Thymus (tissue), 11 donors: Measurements from ENCODE around the gene RBPJ. TPM values are rescaled to one million over a fixed set of nuclear protein-coding genes. Genes with fewer than 3 reads are reported as not detected.
A peak's percentile ranks its signal among the peaks of the same experiment; 100 is the strongest.

Source experiments
- DNase-seq, 9 donors: peaks; one replicate each; pipeline ENCODE4 v3.0.0-alpha.2; 2013; ENCODE audit warnings: low spot score in 9 of 9, low read depth in 6 of 9, missing footprints in 1 of 9
- H3K27ac ChIP-seq, 2 donors: one replicate each; pipeline ENCODE4 v1.5.1; 2013; ENCODE audit warnings: control low read depth in 1 of 2, low read depth in 1 of 2, low read length in 1 of 2, mild to moderate bottlenecking in 1 of 2, moderate library complexity in 1 of 2
- H3K27me3 ChIP-seq, 2 donors: one replicate each; pipeline ENCODE4 v1.5.1; 2013; ENCODE audit warnings: low read length in 1 of 2; ENCODE audit not compliant: control insufficient read depth in 2 of 2, insufficient read depth in 1 of 2
- H3K36me3 ChIP-seq, 2 donors: one replicate each; pipeline ENCODE4 v1.5.1; 2013; ENCODE audit warnings: low read length in 1 of 2, mild to moderate bottlenecking in 1 of 2, moderate library complexity in 1 of 2; ENCODE audit not compliant: control insufficient read depth in 2 of 2, insufficient read depth in 2 of 2
- H3K4me1 ChIP-seq, 2 donors: one replicate each; pipeline ENCODE4 v1.5.1; 2013; ENCODE audit warnings: low read length in 2 of 2; ENCODE audit not compliant: control insufficient read depth in 2 of 2, insufficient read depth in 2 of 2
- H3K4me3 ChIP-seq, 2 donors: one replicate each; pipeline ENCODE4 v1.5.1; 2013; ENCODE audit warnings: low read length in 2 of 2, control low read depth in 1 of 2, mild to moderate bottlenecking in 1 of 2
- H3K9me3 ChIP-seq, 2 donors: one replicate each; pipeline ENCODE4 v1.5.1; 2013; ENCODE audit warnings: low read length in 1 of 2, mild to moderate bottlenecking in 1 of 2; ENCODE audit not compliant: control insufficient read depth in 2 of 2, insufficient read depth in 1 of 2
- WGBS: extraction: QIAGEN DNeasy Blood & Tissue Kit; methylation state at CpG from one replicate; pipeline ENCODE4 v1.1.7; 2013; 5-methylcytosine and 5-hydroxymethylcytosine counted together
- polyA plus RNA-seq: library from polyadenylated mRNA; stranded (reverse); fragments of 200-250 nt; gene quantifications from one replicate; pipeline ENCODE4 v1.2.3, GENCODE V29; 2013
- total RNA-seq: library from RNA; stranded (reverse); fragments of 120-200 nt; gene quantifications from one replicate; pipeline ENCODE4 v1.2.4, GENCODE V29; 2013
- donor health status: healthy.

Gene RBPJ
- total and polyA plus RNA-seq, 2 donors = 42.1 to 46.8 TPM

DNA sequence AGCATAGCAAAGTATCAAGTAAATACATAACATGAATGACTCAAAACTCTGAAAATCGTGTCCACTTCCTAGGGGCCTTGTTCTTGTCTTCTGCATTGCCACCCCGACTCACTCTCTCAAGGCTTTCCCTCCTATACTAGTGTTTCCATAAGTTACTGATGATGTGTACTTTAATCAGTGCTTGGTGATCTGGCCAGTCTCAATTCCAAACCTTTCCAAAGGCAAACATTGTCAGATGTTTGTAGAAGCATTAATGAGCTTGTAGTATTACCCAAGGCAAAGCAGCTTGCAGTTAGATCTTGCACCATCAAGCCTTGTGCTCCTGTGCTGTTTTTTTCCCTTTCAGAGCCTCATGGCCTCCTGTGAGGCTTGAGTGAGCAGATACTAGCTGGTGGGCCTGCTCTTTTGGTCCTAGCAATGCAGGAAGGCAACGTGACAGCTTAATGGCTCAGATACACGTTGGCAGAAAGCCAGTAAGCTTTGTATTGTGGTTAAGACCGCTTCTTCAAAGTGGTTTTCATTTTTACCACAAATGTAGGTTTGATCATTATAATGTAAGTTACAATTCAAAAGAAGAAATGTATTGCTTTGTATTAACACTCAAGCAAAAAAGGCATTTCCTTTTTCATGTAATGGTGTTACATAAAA lies 51.8 kb downstream of the RBPJ start:
- H3K4me1 ChIP-seq = peaks cover 3 to 9% of the 10 kb centered on the region in 2 donors
- no peaks in the 10 kb centered on the region for H3K27me3 ChIP-seq
- no peak overlapping the region for H3K4me3 ChIP-seq
- H3K27ac ChIP-seq = no peak overlapping the region
- 37% methylated on average over 5 of the region's 5 CpGs for WGBS
- peak in 8 of 9 donors; percentile 19 to 74 (median 26) for DNase-seq
- no peaks in the 10 kb centered on the region for H3K36me3 ChIP-seq
- H3K9me3 ChIP-seq = no peaks in the 10 kb centered on the region

- DNase-seq = no peak
- WGBS = 98% methylated on average over 6 of the region's 6 CpGs
- H3K36me3 ChIP-seq = no peaks in the 10 kb centered on the region
- H3K27me3 ChIP-seq = no peaks in the 10 kb centered on the region
- H3K9me3 ChIP-seq = no peaks in the 10 kb centered on the region
- peaks cover 3 to 9% of the 10 kb centered on the region in 2 donors for H3K4me1 ChIP-seq
- H3K27ac ChIP-seq = no peak overlapping the region
- H3K4me3 ChIP-seq = no peak overlapping the region
These were observed 54.7 kb downstream of the RBPJ start for GRCh38 chr4:26375551-26375950.

- WGBS = 94% methylated on average over 4 of the region's 4 CpGs
- no peaks in the 10 kb centered on the region for H3K9me3 ChIP-seq
- peaks cover 2 to 5% of the 10 kb centered on the region in 2 donors for H3K4me1 ChIP-seq
- DNase-seq = no peak
- H3K27me3 ChIP-seq = no peaks in the 10 kb centered on the region
- no peak overlapping the region for H3K4me3 ChIP-seq
- H3K27ac ChIP-seq = no peak overlapping the region
- H3K36me3 ChIP-seq = no peaks in the 10 kb centered on the region
These were observed 56.8 kb downstream of the RBPJ start for GRCh38 chr4:26377328-26378311.

- no peaks in the 10 kb centered on the region for H3K4me1 ChIP-seq
- no peaks in the 10 kb centered on the region for H3K9me3 ChIP-seq
- H3K27ac ChIP-seq = no peak overlapping the region
- DNase-seq = no peak
- no peaks in the 10 kb centered on the region for H3K36me3 ChIP-seq
- 96% methylated on average over 2 of the region's 2 CpGs for WGBS
- no peaks in the 10 kb centered on the region for H3K27me3 ChIP-seq
- H3K4me3 ChIP-seq = no peak overlapping the region
These were observed 59.0 kb downstream of the RBPJ start for GRCh38 chr4:26379837-26380236.

GRCh38 chr4:26380740-26381139 lies 59.9 kb downstream of the RBPJ start:
- Histone ChIP-seq H3K27me3 (no peaks in the 10 kb centered on the region), H3K9me3 (no peaks in the 10 kb centered on the region), H3K4me1 (no peaks in the 10 kb centered on the region), H3K4me3 (no peak overlapping the region), H3K27ac (no peak overlapping the region), H3K36me3 (no peaks in the 10 kb centered on the region)
- 99% methylated on average over 2 of the region's 2 CpGs for WGBS
- DNase-seq = no peak

GRCh38 chr4:26384380-26385057 lies 63.7 kb downstream of the RBPJ start:
- H3K4me3 ChIP-seq = no peak overlapping the region
- H3K4me1 ChIP-seq = no peaks in the 10 kb centered on the region
- H3K9me3 ChIP-seq = peaks cover 1 to 3% of the 10 kb centered on the region in 2 donors
- no peak for DNase-seq
- H3K27me3 ChIP-seq = no peaks in the 10 kb centered on the region
- no peak overlapping the region for H3K27ac ChIP-seq
- 82% methylated on average over 4 of the region's 7 CpGs for WGBS
- H3K36me3 ChIP-seq = peaks cover 0 to 23% of the 10 kb centered on the region in 2 donors

GRCh38 chr4:26385690-26386089 lies 64.9 kb downstream of the RBPJ start:
- 96% methylated on average over 3 of the region's 3 CpGs for WGBS
- no peak for DNase-seq
- Histone ChIP-seq H3K4me3 (no peak overlapping the region), H3K27ac (no peak overlapping the region), H3K27me3 (no peaks in the 10 kb centered on the region), H3K36me3 (peaks cover 0 to 28% of the 10 kb centered on the region in 2 donors), H3K4me1 (no peaks in the 10 kb centered on the region), H3K9me3 (peaks cover 1 to 3% of the 10 kb centered on the region in 2 donors)

DNA sequence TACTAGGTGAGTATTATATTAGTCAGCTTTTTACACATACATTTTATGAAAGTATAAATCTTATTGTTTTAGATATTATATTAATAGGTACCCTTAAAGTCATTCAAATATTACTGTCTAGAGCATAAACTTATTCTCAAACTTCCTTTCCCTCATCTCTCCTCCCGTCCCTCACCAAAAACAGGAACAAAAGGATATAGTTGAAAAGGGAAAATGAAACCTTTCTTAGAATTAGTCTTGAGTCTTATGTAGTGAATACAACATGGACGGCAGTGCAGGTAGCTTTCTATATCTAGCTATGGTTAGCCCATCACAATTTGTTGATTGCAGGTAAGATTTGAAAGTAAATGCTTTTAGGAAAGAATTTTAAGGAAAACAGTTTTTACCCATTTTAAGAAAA lies 65.6 kb downstream of the RBPJ start:
- H3K4me3 ChIP-seq = no peak overlapping the region
- no peak overlapping the region for H3K27ac ChIP-seq
- DNase-seq = no peak
- peaks cover 1 to 3% of the 10 kb centered on the region in 2 donors for H3K9me3 ChIP-seq
- no peaks in the 10 kb centered on the region for H3K27me3 ChIP-seq
- 84% methylated on average over 2 of the region's 2 CpGs for WGBS
- H3K4me1 ChIP-seq = no peaks in the 10 kb centered on the region
- peaks cover 0 to 28% of the 10 kb centered on the region in 2 donors for H3K36me3 ChIP-seq

GRCh38 chr4:26388671-26389070 lies 67.9 kb downstream of the RBPJ start:
- no peak for DNase-seq
- Histone ChIP-seq H3K27ac (no peak overlapping the region), H3K4me1 (no peaks in the 10 kb centered on the region), H3K27me3 (no peaks in the 10 kb centered on the region), H3K4me3 (no peak overlapping the region), H3K9me3 (peaks cover 1 to 3% of the 10 kb centered on the region in 2 donors), H3K36me3 (peaks cover 0 to 31% of the 10 kb centered on the region in 2 donors)
- WGBS = 99% methylated on average over 5 of the region's 5 CpGs
